Neural cell (in vitro differentiated cells): Measurements from ENCODE around the gene SLC5A5.
"Not testable (repeated sequence)": the region's sequence is repeated elsewhere in the genome, so short reads cannot be mapped to it uniquely, and the experiment has no call there.

Experiments
- CTCF ChIP-seq: fragments of 450-650 bp; IDR thresholded peaks from 2 replicates; pipeline ENCODE4 v1.5.1; 2014; ENCODE audit warnings: antibody characterized with exemption, mild to moderate bottlenecking, moderate library complexity; ENCODE audit not compliant: poor library complexity, severe bottlenecking
- EP300 ChIP-seq: fragments of 450-650 bp; conservative IDR thresholded peaks from 2 replicates; pipeline ENCODE4 v1.6.1; 2014; ENCODE audit warnings: antibody characterized with exemption, mild to moderate bottlenecking, moderate library complexity; ENCODE audit not compliant: poor library complexity, severe bottlenecking
- EZH2 ChIP-seq: fragments of 200-600, 300-800 bp; shearing (Covaris generic), sonication (generic); IDR thresholded peaks from 2 replicates; pipeline ENCODE4 v1.6.1; 2014; ENCODE audit warnings: antibody characterized with exemption, low read length, borderline replicate concordance, mild to moderate bottlenecking; ENCODE audit not compliant: insufficient read depth, poor library complexity, severe bottlenecking
- MXI1 ChIP-seq: fragments of 450-650 bp; conservative IDR thresholded peaks from 2 replicates; pipeline ENCODE4 v1.6.1; 2014; ENCODE audit warnings: antibody characterized with exemption, mild to moderate bottlenecking; ENCODE audit not compliant: poor library complexity, severe bottlenecking
- POLR2AphosphoS5 ChIP-seq: IDR thresholded peaks from 2 replicates; pipeline ENCODE4 v1.6.1; 2012
- SMC3 ChIP-seq: fragments of 450-650 bp; conservative IDR thresholded peaks from 2 replicates; pipeline ENCODE4 v1.6.1; 2014; ENCODE audit warnings: antibody characterized with exemption, mild to moderate bottlenecking, moderate library complexity; ENCODE audit not compliant: poor library complexity
- TAF1 ChIP-seq: IDR thresholded peaks from 2 replicates; pipeline ENCODE4 v1.6.1; 2012; ENCODE audit warnings: low read depth
- TF ChIP-seq, protein P1 (sequence below): IDR thresholded peaks from 2 replicates; pipeline ENCODE4 v1.6.1; 2012; ENCODE audit warnings: borderline replicate concordance

DNA sequence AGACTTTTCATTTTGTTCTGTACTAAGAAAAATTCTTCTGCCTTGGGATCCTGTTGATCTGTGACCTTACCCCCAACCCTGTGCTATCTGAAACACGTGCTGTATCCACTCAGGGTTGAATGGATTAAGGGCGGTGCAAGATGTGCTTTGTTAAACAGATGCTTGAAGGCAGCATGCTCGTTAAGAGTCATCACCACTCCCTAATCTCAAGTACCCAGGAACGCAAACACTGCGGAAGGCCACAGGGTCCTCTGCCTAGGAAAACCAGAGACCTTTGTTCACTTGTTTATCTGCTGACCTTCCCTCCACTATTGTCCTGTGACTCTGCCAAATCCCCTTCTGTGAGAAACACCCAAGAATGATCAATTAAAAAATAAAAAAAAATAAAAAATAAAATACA is 47.4 kb downstream of the SLC5A5 start:
- not testable (repeated sequence) for TF ChIP-seq TAF1, EP300, POLR2AphosphoS5, CTCF, MXI1, EZH2, SMC3
- TF ChIP-seq, protein P1, sequence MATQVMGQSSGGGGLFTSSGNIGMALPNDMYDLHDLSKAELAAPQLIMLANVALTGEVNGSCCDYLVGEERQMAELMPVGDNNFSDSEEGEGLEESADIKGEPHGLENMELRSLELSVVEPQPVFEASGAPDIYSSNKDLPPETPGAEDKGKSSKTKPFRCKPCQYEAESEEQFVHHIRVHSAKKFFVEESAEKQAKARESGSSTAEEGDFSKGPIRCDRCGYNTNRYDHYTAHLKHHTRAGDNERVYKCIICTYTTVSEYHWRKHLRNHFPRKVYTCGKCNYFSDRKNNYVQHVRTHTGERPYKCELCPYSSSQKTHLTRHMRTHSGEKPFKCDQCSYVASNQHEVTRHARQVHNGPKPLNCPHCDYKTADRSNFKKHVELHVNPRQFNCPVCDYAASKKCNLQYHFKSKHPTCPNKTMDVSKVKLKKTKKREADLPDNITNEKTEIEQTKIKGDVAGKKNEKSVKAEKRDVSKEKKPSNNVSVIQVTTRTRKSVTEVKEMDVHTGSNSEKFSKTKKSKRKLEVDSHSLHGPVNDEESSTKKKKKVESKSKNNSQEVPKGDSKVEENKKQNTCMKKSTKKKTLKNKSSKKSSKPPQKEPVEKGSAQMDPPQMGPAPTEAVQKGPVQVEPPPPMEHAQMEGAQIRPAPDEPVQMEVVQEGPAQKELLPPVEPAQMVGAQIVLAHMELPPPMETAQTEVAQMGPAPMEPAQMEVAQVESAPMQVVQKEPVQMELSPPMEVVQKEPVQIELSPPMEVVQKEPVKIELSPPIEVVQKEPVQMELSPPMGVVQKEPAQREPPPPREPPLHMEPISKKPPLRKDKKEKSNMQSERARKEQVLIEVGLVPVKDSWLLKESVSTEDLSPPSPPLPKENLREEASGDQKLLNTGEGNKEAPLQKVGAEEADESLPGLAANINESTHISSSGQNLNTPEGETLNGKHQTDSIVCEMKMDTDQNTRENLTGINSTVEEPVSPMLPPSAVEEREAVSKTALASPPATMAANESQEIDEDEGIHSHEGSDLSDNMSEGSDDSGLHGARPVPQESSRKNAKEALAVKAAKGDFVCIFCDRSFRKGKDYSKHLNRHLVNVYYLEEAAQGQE = not testable (repeated sequence)
